ENCODE measurements around the gene SLC6A6.

DNA sequence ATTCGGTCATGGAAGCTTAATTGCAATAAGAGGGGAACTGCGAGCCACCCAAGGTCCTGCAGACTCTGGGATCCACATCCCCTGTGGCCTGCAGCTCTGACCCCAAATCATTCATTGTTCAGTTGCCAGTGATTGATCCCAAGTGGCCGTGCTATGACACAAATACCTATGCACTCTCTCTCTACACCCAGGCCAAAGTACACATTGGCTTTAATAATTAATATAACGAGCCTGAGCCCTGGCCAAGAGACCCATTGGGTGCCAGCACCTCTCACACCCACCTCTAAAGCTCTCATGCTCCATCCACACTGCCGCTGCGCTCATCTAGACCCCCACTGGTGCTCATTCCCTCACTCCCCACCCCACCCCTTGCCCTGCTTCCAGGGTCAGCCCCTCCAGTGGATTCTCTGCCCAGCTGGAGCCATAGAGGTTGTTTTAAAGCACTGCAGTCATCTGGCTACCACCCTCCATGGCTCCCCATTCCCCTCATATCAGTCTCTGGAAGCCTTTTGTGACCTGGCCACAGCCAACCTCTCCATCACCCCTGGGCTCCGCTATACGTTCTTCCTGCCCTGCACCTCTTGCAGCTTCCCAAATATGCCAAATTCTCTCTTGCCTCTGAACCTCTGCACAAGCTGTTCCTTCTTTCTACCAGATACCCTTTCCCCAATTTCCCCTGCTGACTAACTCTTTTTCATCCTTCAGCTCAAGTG, 37.7 kb upstream of the SLC6A6 start:
- no peak for TF ChIP-seq POLR2A (IDR thresholded peaks at IDR 0.05)
- no peak for TF ChIP-seq CTCF (IDR thresholded peaks at IDR 0.05)

Measured in lower leg skin (tissue), 3 donors.